LNCAP (cell line): ENCODE measurements around the gene STK4.

Experiments
- CTCF ChIP-seq: fragments of 450-650 bp; IDR thresholded peaks from 2 replicates; pipeline ENCODE4 v1.5.1; 2017; ENCODE audit warnings: mild to moderate bottlenecking

STK4 gene

GRCh38 chr20:45077559-45077958 lies 111.2 kb downstream of the STK4 start:
- no peak for TF ChIP-seq CTCF

- TF ChIP-seq CTCF: peak; percentile 32; the same call in 1 of the 2 replicates
Measured at GRCh38 chr20:45080867-45081624, 114.7 kb downstream of the STK4 start.

- TF ChIP-seq CTCF: no peak
Measured at GRCh38 chr20:45082468-45082867, 116.2 kb downstream of the STK4 start.

- TF ChIP-seq CTCF: no peak
Measured at GRCh38 chr20:45083127-45083526, 116.8 kb downstream of the STK4 start.

GRCh38 chr20:45085289-45085688 lies 119.0 kb downstream of the STK4 start:
- TF ChIP-seq CTCF: no peak

- TF ChIP-seq CTCF: no peak
Measured at GRCh38 chr20:45085867-45086266, 119.6 kb downstream of the STK4 start.

GRCh38 chr20:45087097-45087790 lies 120.9 kb downstream of the STK4 start:
- TF ChIP-seq CTCF: no peak
